ENCODE measurements around the gene CPNE5.

DNA sequence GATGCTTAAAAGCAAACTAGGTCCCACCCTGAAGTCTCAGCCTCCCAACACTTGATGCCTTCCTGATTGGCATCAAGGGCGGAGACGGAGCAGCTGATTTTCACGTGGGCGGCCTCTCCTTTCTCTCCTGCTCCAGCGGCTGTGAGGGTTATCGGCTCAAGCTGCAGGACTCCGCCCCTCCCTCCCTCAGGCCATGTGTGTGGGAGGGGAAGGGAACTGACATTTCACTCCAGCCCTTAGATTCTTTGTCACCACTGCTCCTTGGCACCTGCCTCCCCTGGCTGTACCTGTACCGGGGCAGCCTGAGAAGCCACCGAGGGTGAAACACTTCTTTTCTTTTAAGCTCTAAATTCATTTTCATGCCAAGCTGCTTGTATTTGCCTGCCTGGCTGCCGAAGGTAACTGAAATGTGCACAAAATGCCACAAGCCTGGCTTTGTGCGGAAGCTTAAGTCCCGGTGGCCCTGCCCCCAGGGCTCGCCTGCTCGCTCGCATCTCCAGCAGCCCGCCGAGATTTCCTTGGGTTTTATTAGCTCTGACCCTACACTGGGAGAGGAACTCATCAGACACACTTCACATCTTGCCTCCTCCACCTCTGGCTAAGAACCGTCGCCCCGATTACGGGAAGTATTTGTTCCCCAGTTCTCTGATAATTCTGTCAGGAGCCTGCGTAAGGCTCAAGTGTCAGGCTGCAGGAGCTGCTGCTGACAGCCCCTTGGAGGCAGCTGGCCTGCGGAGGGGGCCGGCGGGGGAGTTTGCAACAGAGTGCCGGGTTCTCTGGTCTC is 9.6 kb upstream of the CPNE5 start:
- TF ChIP-seq, protein P1, sequence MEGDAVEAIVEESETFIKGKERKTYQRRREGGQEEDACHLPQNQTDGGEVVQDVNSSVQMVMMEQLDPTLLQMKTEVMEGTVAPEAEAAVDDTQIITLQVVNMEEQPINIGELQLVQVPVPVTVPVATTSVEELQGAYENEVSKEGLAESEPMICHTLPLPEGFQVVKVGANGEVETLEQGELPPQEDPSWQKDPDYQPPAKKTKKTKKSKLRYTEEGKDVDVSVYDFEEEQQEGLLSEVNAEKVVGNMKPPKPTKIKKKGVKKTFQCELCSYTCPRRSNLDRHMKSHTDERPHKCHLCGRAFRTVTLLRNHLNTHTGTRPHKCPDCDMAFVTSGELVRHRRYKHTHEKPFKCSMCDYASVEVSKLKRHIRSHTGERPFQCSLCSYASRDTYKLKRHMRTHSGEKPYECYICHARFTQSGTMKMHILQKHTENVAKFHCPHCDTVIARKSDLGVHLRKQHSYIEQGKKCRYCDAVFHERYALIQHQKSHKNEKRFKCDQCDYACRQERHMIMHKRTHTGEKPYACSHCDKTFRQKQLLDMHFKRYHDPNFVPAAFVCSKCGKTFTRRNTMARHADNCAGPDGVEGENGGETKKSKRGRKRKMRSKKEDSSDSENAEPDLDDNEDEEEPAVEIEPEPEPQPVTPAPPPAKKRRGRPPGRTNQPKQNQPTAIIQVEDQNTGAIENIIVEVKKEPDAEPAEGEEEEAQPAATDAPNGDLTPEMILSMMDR (optimal IDR thresholded peaks at IDR 0.05 in 1 of 3, IDR thresholded peaks at IDR 0.05 in 1 of 3, conservative IDR thresholded peaks at IDR 0.05 in 1 of 3; ENCODE audit: extremely low read depth in 1 of 3, insufficient read depth in 2 of 3, low read length in 3 of 3), result no peak
- no peak for TF ChIP-seq EZH2 (IDR thresholded peaks at IDR 0.05; ENCODE audit: low read length)

Data from keratinocyte (primary cell).